Measurements from ENCODE around the gene S100A13.

GRCh38 chr1:153624965-153625611 is 2.2 kb downstream of the S100A13 start:
- TF ChIP-seq CTCF (IDR thresholded peaks at IDR 0.05) (no peak), POLR2A (IDR thresholded peaks at IDR 0.05) (no peak)

Measured in thyroid gland (tissue), 4 donors.